ENCODE measurements around the gene PTPN14.
"Not testable (repeated sequence)": the region's sequence is repeated elsewhere in the genome, so short reads cannot be mapped to it uniquely, and the experiment has no call there.

PTPN14 gene

DNA sequence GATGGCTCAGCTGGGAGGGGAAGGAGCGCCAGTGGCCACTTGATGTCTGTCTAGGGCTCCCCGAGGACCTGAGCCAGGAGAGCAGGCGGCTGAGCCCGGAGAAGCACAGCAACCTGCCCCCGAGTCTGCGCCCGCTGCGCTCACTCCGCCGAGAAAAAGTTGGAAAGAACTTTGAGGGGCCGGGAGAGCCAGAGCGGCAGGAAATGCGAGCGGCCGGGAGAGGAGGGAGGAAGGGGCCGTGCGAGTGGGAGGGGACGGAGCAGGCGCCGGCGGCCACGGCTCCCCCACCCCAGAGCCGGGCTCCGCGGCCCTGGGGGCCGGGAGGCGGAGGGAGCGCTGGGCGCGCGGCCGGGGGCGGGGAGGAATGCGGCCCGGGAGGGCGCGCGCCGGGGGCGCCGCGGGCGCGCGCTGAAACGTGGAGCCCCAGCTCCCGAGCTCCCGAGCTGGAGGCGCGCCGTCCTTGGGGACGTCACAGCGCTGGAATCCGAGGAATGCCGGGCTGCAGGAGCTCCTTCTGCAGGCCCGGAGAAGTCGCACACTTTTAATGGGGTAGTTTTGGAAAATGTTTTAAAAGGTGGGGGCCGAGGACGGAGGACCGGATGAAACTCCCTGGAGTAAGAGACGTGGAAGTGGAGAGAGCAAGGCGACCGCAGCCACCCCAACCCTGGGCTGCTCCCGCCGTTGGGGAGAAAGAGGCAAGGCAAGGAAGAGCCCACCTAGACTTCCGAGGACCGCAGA is at the start of gene PTPN14:
PTPN14 (minus strand) TSS at position 167 of the 738 bp plus-strand sequence. CDS start 86,799 bp downstream, outside the sequence.
- peak; percentile 95 for DNase-seq (ENCODE audit: low read depth)

DNA sequence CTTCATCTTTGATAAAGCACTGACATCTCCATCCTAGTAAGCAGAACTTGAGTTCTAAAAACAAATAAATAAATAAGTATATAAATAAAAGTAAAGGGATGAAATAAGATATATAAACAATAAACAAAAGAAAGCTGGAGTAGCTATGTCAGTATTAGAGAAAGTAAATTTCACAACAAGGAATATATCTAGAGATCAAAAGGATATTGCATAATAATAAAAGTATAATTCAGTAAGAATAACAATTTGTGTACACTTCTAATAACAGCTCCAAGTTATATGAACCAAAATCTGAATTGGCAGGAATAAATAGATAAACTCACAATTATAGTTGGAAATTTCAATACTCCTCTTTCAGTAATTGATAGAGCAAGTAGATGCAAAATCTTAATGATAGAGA is 41.8 kb upstream of the PTPN14 start:
- no peak for DNase-seq (ENCODE audit: low read depth)

DNA sequence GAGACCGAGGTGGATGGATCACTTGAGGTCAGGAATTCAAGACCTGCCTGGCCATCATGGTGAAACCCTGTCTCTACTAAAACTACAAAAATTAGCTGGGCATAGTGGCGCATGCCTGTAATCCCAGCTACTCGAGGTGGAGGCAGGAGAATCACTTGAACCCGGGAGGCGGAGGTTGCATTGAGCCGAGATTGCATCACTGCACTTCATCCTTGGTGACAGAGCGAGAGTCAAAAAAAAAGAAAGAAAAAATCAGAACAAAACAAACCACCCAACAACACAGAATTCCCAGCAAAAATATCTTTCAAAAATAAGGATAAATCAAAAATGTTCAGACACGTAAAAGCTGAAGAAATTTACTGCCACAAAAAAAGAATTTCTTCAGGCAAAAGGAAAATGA is 40.5 kb upstream of the PTPN14 start:
- not testable (repeated sequence) for DNase-seq (ENCODE audit: low read depth)

DNA sequence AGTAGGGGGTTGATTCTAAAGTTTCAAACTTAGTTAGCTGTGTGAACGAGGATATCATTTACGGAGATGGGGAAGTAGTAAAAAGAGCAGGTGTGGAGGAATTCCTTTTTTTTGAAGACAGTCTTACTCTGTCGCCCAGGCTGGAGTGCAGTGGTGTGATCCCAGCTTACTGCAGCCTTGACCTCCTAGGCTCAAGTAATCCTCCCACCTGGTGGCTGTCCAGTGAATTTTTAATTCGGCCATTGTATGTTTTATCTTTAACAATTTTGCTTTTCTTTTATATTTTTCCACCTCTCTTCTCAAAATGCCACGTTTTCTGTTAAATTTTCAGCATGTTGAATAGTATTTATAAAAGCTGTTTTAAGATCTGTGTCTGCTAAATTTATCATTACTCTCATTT is 39.3 kb upstream of the PTPN14 start:
- no peak for DNase-seq (ENCODE audit: low read depth)

DNA sequence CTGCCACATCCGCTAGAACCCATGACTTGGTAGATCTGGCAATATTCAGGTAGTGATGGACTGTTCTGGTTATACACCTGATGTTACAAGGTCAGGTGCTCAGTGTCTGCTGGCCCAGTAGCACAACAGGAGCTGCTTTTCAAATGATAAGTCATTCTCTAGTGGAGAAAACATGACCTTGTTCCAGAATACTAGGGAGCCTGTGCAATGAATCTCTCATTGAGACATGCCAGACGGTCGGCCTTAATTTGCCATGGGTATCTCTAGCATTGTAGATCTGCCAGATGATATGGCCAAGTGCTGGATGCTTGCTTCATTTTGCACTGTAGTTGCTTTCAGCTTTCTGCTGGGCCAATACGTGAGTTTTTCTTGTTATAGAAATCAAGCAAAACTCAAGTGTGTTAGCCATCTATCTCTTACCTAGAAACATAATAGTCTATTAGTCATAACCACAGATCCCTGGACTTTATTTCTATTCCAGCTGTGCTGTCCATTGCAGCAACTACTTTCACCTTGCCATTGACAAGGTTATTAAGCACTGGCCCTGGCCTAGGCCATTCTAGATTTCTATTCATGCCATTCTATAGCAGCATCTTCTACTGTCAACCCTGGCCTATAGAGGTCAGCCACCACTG is 37.7 kb upstream of the PTPN14 start:
- DNase-seq (ENCODE audit: low read depth), result no peak

DNA sequence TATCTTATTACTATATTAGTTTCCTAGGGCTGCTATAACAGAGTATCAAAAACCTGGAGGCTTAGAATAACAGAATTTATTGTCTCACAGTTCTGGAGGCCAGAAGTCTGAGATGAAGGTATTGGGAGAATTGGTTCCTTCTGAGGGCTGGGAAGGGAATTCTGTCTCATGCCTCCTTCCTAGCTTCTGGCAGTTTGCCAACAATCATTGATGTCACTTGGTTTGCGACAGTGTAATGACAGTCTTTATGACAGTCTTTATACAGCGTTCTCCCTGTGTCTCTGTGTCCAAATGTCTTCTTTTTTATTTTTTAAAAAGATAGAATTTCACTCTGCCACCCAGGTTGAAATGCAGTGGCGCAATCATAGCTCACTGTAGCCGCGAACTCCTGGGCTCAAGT is 35.8 kb upstream of the PTPN14 start:
- no peak for DNase-seq (ENCODE audit: low read depth)

DNA sequence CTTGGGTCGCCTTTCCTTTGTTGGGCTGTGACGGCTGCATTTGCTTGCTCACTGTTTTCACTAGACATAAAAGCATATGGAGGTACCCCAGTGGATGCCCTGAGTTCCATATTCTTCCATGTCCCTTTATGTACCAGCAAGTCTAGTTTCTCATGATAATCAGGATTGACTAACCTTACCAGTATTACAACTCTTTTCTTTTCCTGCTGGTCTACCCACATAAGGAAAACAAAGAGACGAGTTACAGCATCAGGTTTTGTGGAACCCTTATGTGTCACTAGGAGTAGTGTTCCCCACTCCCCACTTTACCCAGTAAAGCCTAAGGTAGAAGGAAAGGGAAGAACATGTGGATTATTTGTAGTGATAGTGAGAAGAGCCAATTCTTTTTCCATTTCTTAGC is 35.2 kb upstream of the PTPN14 start:
- DNase-seq (ENCODE audit: low read depth), result no peak

DNA sequence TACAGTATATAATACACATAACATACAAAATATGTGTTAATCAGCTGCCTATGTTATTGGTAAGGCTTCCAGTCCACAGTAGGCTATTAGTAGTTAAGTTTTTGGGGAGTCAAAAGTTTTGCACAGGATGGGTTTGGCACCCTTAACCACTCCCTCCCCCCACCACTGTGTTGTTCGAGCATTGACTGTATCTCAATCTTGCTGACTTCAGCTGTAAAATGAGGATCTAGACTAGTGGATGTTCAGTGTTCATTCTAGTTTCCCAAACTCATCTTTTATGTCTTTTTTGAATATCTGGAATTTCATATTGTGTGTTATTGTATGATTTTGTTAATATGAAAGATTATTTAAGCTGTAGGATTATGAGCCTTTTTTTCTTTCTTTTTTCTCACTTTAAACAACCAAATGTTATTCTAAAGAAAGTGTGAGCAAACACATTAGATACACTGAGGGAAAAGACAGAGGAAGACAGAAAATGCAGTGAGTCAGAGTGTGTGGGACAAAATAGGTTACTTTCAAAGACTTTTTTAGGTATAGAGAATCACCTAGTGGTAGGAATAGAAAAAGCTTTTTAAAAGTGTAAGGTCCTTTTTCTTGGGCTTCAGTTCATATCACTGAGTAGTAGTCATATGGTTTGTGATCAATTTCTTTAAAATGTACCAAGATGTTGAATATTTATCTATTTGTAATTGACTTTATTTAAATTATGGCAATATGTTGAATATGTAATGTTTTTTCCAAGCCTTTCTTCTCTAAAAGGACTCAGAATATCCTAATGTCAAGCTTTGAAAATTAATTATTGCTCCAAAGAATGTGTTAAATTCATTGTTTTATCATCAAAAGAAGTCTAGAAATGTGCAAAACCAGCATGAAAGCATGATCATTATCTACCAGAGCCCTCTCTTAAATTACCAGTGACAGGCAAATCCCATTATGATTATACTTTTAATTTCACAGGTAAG is 33.7 kb upstream of the PTPN14 start:
- DNase-seq (ENCODE audit: low read depth), result peak; percentile 50

DNA sequence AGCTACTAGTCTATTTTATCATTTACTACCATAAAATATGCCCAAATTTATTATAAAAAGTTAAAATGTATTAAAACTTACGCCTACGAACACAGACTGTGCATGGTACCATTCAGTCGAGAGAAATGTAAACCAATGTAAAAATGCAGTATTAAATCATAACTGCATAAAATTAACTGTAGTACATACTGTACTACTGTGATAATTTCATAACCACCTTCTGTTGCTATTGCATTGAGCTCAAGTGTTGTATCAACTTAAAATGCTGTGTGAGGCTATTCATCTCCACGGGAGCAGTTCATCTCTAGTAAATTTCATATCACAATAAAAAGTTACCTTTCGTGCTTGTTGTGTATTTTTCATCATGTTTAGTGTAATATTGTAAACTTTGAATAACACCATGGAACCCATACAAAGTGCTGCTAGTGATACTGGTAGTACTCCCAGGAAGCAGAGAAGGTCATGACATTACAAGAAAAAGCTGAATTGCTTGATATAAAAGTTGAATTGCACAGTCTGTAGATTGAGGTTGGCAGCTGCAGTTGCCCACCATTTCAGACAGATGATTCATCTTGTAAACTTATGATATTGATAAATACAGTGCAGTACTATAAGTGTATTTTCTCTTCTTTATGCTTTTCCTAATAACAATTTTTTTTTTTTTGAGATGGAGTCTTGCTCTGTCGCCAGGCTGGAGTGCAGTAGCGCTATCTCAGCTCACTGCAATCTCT is 32.6 kb upstream of the PTPN14 start:
- no peak for DNase-seq (ENCODE audit: low read depth)

DNA sequence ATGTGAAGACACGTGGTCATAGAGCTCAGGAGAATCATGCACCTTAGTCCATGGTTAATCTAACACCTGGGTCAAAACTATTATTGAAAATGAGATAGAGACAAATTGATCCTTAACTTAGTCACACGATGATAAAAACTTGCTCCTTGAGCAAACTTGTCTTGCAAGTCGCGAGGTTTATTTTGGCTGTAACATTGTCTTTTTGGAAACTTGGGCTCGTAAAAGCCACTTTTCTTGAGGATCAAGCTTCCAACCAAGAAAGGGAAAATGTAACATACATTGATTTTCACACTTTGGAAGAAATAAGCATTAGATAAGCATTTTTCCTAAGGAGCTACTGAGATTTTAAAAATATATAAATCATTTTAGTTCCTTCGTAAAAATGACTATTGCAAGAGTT is 31.7 kb upstream of the PTPN14 start:
- DNase-seq (ENCODE audit: low read depth), result no peak

DNA sequence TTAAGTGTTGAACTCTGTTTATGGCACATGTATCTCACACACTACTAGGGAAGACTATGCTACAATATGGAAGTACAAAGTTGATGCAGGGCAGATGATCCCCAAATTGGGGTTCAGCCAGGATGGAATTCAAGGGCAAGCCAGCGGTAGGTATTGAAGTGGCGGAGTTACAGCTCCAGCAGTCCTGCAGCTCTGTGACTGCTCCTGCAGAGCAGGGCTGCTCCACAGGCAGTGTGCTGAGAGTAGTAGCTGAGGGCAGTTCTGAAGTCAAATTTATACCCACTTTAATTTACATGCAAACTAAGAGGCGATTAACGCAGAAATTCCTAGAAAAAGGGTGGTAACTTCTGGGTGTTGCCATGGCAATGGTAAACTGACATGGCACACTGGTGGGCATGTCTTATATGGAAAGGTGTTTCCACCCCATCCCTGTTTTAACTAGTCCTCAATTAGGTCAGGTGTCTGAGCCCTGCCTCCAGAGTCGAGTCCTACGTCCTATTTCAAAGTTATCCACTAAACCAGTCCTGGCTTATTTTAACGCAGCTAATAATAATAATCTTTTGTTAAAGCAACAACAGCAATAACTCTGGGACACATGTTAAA is 31.0 kb upstream of the PTPN14 start:
- DNase-seq (ENCODE audit: low read depth), result no peak

DNA sequence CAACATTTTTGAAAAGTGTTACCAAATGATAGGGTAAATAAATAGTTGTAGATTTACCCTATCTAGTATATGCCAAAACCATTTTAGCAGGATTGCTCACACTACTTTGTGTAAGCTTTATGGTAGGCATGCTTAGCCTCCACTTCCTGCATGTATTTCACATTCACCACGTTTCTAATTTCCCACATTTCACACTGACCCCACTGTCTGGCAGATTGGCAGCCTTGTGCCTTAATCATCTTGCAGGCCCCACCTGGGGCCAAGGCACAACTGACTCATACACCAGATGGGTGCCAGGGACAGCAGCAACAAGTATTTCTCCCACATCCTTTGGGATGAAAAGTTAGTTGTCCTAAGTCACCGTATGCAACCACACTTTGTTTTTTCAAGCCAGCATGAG is 30.4 kb upstream of the PTPN14 start:
- peak; percentile 80 for DNase-seq (ENCODE audit: low read depth)

DNA sequence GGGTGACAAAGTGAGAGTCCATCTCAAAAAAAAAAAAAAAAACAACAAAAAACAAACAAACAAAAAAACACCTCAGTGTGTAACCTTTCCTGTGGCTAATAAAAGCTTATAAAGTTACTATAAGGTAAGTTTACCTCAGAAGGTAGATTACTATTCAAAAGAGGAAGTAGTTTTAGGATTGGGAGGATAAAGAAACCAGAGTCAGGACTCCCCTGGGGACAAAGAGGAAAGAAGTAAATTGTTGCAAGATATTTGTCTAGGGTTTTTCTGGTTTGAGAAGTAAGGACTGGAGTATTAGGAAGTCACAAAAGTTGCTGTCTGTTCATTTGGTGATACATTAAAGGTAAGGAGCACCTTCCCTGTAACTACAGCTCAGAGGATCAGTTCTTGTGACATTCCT is 27.8 kb upstream of the PTPN14 start:
- DNase-seq (ENCODE audit: low read depth), result no peak

DNA sequence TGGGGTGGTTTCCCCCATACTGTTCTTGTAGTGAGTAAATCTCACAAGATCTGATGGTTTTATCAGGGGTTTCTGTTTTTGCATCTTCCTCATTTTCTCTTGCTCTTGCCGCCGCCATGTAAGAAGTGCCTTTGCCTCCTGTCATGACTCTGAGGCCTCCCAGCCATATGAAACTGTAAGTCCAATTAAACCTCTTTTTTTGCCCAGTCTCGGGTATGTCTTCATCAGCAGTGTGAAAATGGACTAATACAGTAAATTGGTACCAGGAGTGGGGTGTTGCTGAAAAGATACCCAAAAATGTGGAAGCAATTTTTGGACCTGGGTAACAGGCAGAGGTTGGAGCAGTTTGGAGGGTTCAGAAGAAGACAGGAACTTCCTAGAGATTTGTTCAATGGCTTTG is 24.7 kb upstream of the PTPN14 start:
- DNase-seq (ENCODE audit: low read depth), result not testable (repeated sequence)

DNA sequence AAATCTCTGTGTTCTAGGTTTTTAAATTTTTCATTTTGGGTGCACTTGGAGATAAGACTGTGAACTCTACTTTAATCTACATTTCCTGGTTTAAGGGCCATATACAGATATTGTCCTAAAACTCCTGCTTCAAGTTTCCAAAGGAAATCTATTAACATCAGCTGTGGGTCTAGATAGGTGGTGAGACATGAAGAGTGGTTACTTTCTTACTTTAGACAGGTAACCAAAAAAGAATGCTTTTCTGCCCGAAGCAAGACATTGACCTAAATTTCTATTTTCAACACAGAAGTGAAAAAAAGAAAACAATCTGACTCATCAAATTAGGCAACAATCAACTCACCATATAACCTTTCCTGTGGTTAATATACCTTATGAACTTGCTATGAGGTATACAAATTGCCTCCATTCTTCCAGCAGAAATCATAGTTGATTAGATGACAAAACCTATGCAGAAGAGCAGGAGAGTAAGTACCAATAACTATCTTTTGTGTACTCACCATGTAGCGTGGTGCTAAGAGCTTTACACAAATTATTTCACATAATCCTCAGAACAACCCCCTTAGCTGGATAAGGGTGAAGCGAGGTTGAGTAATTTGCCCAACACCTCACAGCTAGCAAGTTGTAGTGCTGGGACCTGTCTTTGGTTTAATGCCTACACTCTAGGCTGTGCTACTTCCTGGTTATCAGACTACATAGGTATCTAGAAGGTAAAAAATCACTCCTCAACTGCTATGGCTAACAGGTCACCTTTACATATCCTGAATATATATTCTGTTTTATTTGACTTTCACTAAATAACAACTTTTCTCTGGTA is 23.4 kb upstream of the PTPN14 start:
- DNase-seq (ENCODE audit: low read depth), result no peak

DNA sequence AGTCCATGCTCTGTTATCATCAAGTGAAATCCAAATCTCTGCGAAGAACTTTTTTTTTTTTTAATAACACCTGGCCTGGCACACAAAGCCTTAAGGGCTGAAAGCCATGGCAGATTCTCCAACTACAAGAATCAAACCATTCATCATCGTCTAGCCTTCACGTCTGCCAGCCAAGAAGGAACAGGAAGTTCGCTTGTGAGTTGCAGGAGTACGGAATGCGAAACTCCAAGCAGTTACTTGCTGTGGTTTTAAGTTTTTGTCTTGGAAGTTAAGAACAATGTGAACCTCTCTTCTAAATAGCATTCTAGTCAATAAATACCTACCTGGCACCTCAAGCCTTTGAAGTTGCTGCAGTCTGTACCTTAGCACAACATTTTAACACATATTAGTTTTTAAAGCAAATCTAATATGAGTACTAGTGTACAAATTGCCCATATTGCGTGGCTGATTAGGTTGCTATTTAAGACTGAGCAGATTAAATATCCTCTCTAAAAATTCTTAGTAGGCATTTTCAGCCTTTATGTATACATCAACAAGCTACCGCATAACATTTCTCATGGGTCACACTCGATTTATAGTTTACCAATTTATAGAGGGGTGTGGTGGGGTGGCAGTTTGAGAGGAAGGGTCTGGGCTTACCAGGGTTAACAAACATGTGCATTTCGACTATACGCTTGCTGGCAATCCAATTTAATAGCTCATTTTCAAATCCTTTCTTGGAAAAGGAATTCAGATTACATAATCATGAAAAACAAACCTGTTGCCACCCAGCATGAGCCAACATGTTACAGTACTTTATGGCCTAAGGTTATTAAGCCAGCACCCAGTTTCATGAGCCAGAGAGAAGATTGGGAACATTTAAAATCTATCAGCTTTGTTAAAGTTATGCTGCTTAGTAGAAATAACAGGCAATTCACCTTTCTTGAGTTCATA is 22.2 kb upstream of the PTPN14 start:
- DNase-seq (ENCODE audit: low read depth), result no peak

DNA sequence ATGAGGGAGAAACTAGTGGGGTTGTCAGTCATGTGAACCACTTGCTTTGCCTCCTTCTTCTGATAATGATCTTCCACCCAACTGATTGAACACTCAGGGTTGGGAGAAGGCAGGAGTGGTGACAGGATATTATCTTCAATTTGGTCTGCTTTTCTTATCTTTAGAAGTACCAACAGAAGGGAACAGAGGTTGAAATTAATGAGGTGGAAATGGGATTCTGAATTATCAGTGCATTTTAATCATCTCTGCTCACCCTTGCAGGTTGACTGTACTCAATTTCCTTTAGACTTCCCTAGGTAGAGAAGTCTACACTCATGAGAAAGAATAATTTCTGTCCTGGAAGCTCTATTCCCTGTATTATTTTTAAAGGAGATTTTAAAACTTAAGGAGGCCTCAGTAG is 19.9 kb upstream of the PTPN14 start:
- DNase-seq (ENCODE audit: low read depth), result no peak

DNA sequence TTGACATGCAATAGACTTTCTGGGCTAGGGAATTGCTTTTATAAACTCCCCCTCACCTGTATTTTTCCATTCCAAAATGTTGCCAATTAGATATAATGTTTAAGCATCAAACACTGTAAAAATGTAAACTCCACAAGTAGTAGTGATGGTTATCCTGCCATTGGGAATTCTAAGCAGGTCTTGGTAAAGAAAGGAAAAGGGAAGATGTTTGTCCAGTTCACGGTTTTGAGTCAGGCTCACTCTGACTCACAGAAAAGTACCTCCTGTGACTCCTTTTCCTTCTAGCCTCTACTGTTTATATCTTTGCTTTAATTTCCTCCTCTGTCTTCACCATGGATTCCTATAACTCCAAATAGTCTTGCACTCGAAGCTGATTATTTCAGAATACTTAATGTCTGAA is 19.0 kb upstream of the PTPN14 start:
- no peak for DNase-seq (ENCODE audit: low read depth)

DNA sequence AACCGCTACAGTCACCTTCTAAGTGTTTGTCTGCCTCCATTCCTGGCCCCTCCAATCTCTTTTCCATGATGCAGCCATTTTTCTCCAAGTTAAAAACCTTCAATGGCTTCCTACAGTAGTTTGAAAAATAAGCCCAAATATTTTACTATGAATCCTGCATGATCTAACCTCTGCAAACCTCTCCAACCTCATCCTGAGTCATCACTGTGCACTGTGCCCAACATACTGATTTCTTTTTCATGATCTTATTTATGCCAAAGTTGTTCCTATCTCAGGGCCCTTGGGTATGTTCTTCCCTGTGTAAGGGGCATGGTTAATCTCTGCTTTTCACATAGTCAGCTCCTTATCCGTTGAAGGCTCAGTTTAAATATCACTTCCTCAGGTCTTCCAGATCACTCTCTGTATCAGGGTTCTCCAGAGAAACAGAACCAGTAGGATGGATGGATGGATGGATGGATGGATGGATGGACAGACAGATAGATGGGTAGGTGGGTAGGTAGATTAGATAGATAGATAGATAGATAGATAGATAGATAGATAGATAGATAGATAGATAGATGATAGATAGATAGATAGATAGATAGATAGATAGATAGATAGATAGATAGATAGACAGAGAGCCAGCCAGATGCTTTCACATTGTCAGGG is 18.1 kb upstream of the PTPN14 start:
- peak; percentile 27 for DNase-seq (ENCODE audit: low read depth)
